Heart right ventricle (tissue), 16 donors: ENCODE measurements around the gene UXS1. TPM values are rescaled to one million over a fixed set of nuclear protein-coding genes. Genes with fewer than 3 reads are reported as not detected.
"Not testable (repeated sequence)": the region's sequence is repeated elsewhere in the genome, so short reads cannot be mapped to it uniquely, and the experiment has no call there.

Experiments
- ATAC-seq, 8 donors: fragments of 200-7000 bp; cut with Tn5 transposase; one replicate each; pipeline ENCODE4 v1.9.1; 2020; ENCODE audit warnings: mild to moderate bottlenecking in 8 of 8, moderate library complexity in 8 of 8, moderate number of reproducible peaks in 1 of 8
- DNase-seq, 2 donors: peaks; one replicate each; pipeline ENCODE4 v3.0.0-alpha.2; 2020
- H3K27ac ChIP-seq, 10 donors: fragments of 200-600 bp; sonication (generic) in 2 of 10; one replicate each; pipeline versions ENCODE4 v1.5.0 to v1.8.0; 2020 to 2022; ENCODE audit warnings: mild to moderate bottlenecking in 3 of 10
- H3K27me3 ChIP-seq, 7 donors: fragments of 200-600 bp; one replicate each; pipeline ENCODE4 v1.8.0; 2021 to 2022; ENCODE audit warnings: mild to moderate bottlenecking in 2 of 7
- H3K36me3 ChIP-seq, 9 donors: fragments of 200-600 bp; sonication (generic) in 1 of 9; one replicate each; pipeline versions ENCODE4 v1.5.0 to v1.8.0; 2020 to 2022; ENCODE audit warnings: mild to moderate bottlenecking in 2 of 9
- H3K4me1 ChIP-seq, 9 donors: fragments of 200-600 bp; sonication (generic) in 1 of 9; one replicate each; pipeline versions ENCODE4 v1.5.0 to v1.8.0; 2020 to 2022; ENCODE audit warnings: mild to moderate bottlenecking in 4 of 9
- H3K4me3 ChIP-seq, 10 donors: fragments of 200-600 bp; sonication (generic) in 2 of 10; one replicate each; pipeline versions ENCODE4 v1.5.0 to v1.8.0; 2020 to 2022; ENCODE audit warnings: mild to moderate bottlenecking in 7 of 10, moderate library complexity in 2 of 10
- H3K9me3 ChIP-seq, 11 donors: fragments of 200-600 bp in 10 of 11; sonication (generic) in 2 of 11; one replicate each; pipeline versions ENCODE4 v1.5.0 to v1.8.0; 2013 to 2022; ENCODE audit warnings: mild to moderate bottlenecking in 2 of 11, control low read depth in 1 of 11, moderate library complexity in 1 of 11
- WGBS, 2 donors: extraction: QIAGEN DNeasy Blood & Tissue Kit; methylation state at CpG; one replicate each; pipeline ENCODE4 v1.1.7; 2013; ENCODE audit warnings: inconsistent platforms in 1 of 2; 5-methylcytosine and 5-hydroxymethylcytosine counted together
- intact Hi-C, 10 donors: fragments of 100-400 bp; cut with DNase I; formaldehyde crosslinking; loops; one replicate each; pipeline versions ENCODE4 v1.11.1 to v1.14.2; 2022
- polyA plus RNA-seq, 2 donors: library from polyadenylated mRNA; stranded (reverse); fragments of 200-250 nt; gene quantifications; one replicate each; pipeline ENCODE4 v1.2.3, GENCODE V29; 2013
- total RNA-seq, 10 donors: library from RNA; stranded (reverse); fragmentation: NEBNext Ultra II Directional in 3 of 10; extraction: Animal tissue kit (Norgen Biotek cat#: 25700) in 3 of 10; gene quantifications; one replicate each; pipeline versions ENCODE4 v1.2.1 to v1.2.4, GENCODE V29; 2021 to 2023
- TF ChIP-seq, protein P1 (sequence below), 9 donors: fragments of 200-600 bp; sonication (generic) in 2 of 9; IDR thresholded peaks; one replicate each; pipeline versions ENCODE4 v1.5.0 to v1.8.0; 2021 to 2022; ENCODE audit warnings: antibody characterized with exemption in 9 of 9, mild to moderate bottlenecking in 5 of 9, moderate library complexity in 1 of 9
- donor health status: Arrhythmogenic right ventricular cardiomyopathy.
- donor health status: ischemic (EF 13 %, LVEDD 7.1; RV severe dilation, severe dysfunction).
- donor health status: healthy with polysubstance abuse.
- donor health status: DM: no; HTN: yes; CAD: no.
- donor health status: DM: no; HTN: no; CAD: no.
- donor health status: ischemic (EF 25% LVEDD 6.9; RV normal size, moderate dysfunction).
- donor health status: ischemic (EF 25% LVEDD 5.7; RV mildly dilated, moderate dysfunction).
- donor health status: healthy.
- donor health status: DM: yes; HTN: yes; CAD: no.
- donor health status: Ischemic cardiomyopathy.
- donor health status: ischemic (EF 35%, LVEDD 5.7; RV mildly dilated, moderate dysfunction).
- donor health status: nonischemic (EF 11% LVEDD 7.7; RV severe dilation, severe dysfunction).
- donor health status: DM: yes; HTN: yes; CAD: no.
- donor health status: PGD.
- donor health status: ischemic (EF 29% LVEDD 5.4; RV normal size, mild dysfunction).
- donor health status: nonischemic (EF 23%, LVEDD 6.1; RV moderate dilation, normal function).

UXS1 gene
- total and polyA plus RNA-seq, 12 donors, result 7.1 to 35.0 (median 25.1) TPM

DNA sequence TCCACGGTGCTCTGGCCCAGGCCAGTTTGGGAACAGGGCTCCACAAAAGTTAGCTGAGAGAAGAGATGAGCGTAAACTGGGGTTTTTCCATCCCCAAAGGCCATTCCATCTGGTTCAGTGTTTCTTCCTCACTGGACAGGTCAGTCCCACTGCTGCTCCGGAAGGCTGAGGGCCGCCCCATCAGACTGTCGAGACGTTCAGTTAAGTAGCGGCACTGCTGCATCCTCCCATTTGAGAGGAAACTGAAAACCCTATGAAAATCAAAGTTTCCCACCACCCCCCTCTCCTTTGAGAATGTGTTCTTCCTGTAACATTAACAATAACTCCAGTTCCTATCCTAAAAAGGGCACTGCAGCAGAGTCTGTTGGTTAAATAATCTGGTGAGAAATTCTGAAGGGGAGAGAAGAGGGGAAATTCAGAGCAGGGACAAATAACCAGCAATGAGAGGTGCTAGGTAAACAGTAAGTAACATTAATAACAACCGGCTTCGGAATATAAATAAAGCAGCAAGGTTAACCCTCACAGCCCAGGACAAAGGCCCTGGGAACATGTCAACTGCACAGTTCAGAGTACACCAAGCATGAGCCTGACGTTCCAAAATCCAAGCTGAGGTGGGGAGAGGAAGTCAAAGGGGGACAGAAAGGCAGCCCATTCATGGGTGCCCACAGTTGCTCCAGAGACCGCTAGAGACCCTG lies 55.4 kb downstream of the UXS1 start:
- Histone ChIP-seq H3K4me3 (peak overlapping the region in 2 of 10 donors; percentile 2 to 15), H3K27ac (peak overlapping the region in 8 of 10 donors; percentile 7 to 76 (median 58)), H3K27me3 (no peaks in the 10 kb centered on the region), H3K36me3 (no peaks in the 10 kb centered on the region), H3K9me3 (no peaks in the 10 kb centered on the region), H3K4me1 (peaks cover 0 to 34% (median 15%) of the 10 kb centered on the region in 9 donors)
- TF ChIP-seq, protein P1, sequence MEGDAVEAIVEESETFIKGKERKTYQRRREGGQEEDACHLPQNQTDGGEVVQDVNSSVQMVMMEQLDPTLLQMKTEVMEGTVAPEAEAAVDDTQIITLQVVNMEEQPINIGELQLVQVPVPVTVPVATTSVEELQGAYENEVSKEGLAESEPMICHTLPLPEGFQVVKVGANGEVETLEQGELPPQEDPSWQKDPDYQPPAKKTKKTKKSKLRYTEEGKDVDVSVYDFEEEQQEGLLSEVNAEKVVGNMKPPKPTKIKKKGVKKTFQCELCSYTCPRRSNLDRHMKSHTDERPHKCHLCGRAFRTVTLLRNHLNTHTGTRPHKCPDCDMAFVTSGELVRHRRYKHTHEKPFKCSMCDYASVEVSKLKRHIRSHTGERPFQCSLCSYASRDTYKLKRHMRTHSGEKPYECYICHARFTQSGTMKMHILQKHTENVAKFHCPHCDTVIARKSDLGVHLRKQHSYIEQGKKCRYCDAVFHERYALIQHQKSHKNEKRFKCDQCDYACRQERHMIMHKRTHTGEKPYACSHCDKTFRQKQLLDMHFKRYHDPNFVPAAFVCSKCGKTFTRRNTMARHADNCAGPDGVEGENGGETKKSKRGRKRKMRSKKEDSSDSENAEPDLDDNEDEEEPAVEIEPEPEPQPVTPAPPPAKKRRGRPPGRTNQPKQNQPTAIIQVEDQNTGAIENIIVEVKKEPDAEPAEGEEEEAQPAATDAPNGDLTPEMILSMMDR (IDR thresholded peaks at IDR 0.05), result no peak
- intact Hi-C loops, result no loop called here
- ATAC-seq, result peak in 7 of 8 donors; percentile 33 to 90 (median 64)
- DNase-seq, result peak in 1 of 2 donors; percentile 31
- 48 to 55% methylated on average over 11 of the region's 11 CpGs for WGBS, 2 donors

GRCh38 chr2:106137731-106138521 lies 56.2 kb downstream of the UXS1 start:
- WGBS, 2 donors, result 79% methylated on average over 14 of the region's 14 CpGs
- TF ChIP-seq, protein P1 (IDR thresholded peaks at IDR 0.05), result no peak
- DNase-seq (no peak), ATAC-seq (peak in 5 of 8 donors; percentile 27 to 56 (median 35))
- H3K36me3 ChIP-seq, result no peaks in the 10 kb centered on the region
- peaks cover 0 to 33% (median 15%) of the 10 kb centered on the region in 9 donors for H3K4me1 ChIP-seq
- no peaks in the 10 kb centered on the region for H3K9me3 ChIP-seq
- intact Hi-C loops, result no loop called here
- H3K4me3 ChIP-seq, result peak overlapping the region in 2 of 10 donors; percentile 2 to 15
- no peaks in the 10 kb centered on the region for H3K27me3 ChIP-seq
- H3K27ac ChIP-seq, result peak overlapping the region in 8 of 10 donors; percentile 7 to 76 (median 58)

GRCh38 chr2:106131192-106131591 lies 62.9 kb downstream of the UXS1 start:
- WGBS, 2 donors, result 55% methylated on average over 10 of the region's 14 CpGs; no CpG with 5 or more reads in 1 of the 2 donors
- intact Hi-C loops, H3K9me3 ChIP-seq, H3K27ac ChIP-seq, H3K4me1 ChIP-seq, H3K27me3 ChIP-seq, DNase-seq, ATAC-seq: not testable (repeated sequence)
- Histone ChIP-seq H3K4me3 (peak overlapping the region in 4 of 10 donors; percentile 3 to 37 (median 26)), H3K36me3 (peaks cover 0 to 23% (median 0%) of the 10 kb centered on the region in 9 donors)

DNA sequence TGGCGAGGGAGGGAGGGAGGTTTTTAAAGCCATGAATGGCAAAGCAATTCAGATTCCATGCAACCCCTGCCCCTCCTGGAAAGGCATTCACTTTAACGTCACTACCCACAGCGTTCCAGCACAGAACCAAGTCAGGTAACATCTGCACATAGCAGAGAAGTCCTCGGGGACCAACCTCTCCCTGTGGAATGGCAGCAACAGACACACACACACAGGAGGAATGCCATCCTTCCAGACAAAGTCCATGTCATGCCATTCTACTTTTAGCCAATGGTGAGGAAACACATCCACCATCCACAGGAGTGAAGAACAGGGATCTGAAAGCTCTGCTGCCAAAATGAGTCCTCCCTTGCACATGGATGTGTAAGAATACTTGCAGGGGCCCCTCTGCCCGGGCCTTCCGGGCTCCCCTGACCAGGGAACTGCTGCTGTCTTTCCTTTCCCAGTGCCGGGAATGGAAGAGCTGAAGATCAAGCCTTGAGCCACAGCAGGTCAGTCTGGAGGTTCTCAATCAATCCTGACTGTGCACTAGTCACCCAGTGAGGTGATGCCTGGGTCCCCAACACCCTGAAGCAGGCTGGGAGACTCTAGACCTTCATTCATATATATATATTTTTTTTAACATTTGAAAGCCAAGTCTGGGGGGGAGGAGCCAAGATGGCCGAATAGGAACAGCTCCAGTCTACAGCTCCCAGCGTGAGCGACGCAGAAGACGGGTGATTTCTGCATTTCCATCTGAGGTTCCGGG lies 63.7 kb downstream of the UXS1 start:
- DNase-seq (no peak), ATAC-seq (peak in 2 of 8 donors; percentile 26 to 27)
- intact Hi-C loops, result no loop called here

More for the DNA sequence above, 63.7 kb downstream of the UXS1 start:
- Histone ChIP-seq H3K4me3 (peak overlapping the region in 5 of 10 donors; percentile 2 to 37 (median 22)), H3K4me1 (peaks cover 0 to 7% (median 0%) of the 10 kb centered on the region in 9 donors), H3K27me3 (no peaks in the 10 kb centered on the region), H3K27ac (no peak overlapping the region), H3K36me3 (peaks cover 0 to 25% (median 0%) of the 10 kb centered on the region in 9 donors), H3K9me3 (no peaks in the 10 kb centered on the region)
- TF ChIP-seq, protein P1 (IDR thresholded peaks at IDR 0.05), result no peak
- 80 to 84% methylated on average over 13 of the region's 13 CpGs for WGBS, 2 donors
